Islet precursor cell (in vitro differentiated cells): ENCODE results near the gene STARD10.
"Not testable (repeated sequence)": the region's sequence is repeated elsewhere in the genome, so short reads cannot be mapped to it uniquely, and the experiment has no call there.

ENCODE experiments used
- DNase-seq: peaks from one replicate; pipeline ENCODE4 v3.0.0-alpha.2; 2018

The STARD10 gene

DNA sequence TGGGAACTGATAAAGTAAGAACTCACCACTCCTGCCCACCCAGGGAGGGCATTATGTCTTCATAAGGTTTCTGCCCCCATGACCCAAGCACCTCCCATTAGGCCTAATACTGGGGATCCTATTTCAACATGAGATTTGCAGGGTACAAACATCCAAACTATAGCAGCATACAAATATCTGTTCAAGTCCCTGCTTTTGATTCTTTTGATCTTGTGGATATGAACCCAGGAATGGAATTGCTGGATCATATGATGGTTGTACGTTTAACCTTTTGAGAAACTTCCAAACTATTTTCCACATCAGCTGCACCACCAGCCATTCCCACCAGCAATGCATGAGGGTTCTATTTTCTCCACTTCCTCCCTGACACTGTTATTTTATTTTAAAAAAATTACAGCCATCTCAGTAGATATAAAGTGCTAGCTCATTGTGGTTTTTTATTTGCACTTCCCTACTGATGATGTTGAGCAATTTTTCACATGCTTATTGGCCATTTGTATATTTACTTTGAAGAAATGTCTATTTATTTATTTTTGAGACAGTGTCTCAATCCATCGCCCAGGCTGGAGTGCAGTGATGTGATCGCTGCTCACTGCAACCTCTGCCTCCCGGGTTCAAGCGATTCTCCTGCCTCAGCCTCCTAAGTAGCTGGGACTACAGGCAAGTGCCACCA is 13.3 kb upstream of the STARD10 start:
- no peak for DNase-seq

DNA sequence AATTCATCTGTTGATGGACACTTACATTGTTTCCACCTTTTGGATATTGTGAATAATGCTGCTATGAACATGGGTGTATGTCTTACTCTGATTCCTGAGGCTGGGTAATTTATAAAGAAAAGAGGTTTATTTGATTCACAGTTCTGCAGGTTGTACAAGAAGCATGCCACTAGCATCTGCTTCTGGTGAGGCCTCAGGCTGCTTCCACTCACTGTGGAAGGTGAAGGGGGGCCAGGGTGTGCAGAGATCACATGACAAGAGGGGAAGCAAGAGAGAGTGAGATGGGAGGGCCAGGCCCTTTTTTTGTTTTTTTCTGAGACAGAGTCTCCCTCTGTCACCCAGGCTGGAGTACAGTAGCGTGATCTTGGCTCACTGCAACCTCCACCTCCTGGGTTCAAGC is 12.5 kb upstream of the STARD10 start:
- not testable (repeated sequence) for DNase-seq

- DNase-seq = no peak
These were observed 11.4 kb upstream of the STARD10 start for GRCh38 chr11:72805216-72805615.

DNA sequence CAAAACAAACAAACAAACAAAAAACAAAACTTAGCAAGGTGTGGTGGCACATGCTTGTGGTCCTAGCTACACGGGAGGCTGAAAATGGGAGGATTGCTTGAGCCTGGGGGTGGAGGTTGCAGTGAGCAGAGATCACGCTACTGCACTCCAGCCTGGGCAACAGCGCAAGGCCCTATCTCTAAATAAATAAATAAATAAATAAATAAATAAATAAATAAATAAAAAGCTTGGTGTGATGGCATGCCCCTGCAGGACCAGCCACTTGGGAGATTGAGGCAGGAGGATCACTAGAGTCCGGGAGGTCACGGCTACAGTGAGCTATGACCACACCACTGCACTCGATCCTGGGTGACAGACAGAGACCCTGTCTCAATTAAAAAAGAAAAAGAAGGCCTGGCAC is 9.0 kb upstream of the STARD10 start:
- DNase-seq = no peak

GRCh38 chr11:72799441-72799840 is 5.6 kb upstream of the STARD10 start:
- DNase-seq = no peak

DNA sequence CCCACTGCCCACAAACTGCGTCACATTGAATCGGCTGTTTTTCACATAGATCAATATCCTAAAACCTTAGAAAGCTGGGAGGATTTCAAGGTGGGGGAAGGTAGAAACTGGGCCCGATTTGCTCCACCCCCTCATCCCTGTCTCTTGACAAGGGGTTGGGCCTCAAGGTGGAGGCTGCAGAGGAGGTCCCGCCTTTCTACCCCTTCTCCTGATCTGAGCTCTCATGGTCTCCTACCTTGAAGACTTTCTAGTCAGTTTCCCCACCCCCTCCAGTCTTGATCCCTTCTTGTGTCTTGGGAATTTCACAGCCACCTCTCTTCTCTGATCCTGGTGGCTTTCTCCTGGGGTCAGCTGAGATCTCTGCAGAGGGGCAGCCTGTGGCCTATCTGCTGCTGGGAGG is 4.5 kb upstream of the STARD10 start:
- DNase-seq = no peak

DNA sequence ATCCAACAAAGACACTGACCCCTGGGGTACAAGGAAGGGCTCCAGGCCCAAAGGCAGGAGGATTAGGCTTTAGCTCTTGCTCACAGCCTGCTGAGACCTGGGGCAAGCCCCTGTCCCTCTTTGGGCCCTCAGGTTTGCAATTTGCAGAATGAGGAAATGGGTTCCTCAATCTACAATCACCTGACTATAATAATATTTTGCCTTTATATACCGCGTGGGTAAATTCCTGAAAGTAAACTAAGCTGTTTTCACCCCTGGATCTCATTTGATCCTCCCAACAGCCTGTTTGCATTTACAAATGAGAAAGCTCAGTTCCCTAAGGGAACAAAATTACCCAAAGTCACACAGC is 797 bp downstream of the STARD10 start:
- DNase-seq = no peak

DNA sequence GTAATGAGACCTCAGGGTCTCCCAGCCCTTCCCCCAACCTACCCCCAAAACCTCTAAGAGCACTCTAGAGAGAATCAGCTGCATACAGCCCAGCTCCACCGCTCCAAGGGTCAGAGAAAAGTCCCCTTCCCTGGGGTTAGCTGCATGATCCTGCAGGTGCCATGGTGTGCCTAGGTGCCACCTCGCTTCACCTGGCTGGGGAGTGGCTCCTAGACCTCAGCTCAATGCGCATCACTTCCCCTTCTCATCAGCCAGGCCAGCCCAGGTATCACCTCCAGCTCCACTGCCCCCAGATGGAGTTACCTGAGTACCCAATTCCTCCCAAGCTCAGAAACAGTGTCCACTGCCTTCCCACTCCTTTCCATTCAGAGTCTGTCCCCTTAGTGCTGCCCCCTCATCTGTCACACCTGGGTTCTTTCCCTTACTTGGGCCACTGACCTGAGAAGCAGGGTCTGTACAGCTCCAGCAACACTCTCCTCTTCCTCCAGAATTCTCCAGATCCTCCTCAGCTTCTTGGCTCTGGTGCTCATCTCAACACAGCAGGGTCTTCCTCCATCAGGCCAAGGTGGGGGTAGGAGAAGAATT is 1.3 kb downstream of the STARD10 start:
- DNase-seq = no peak

- not testable (repeated sequence) for DNase-seq
These were observed 2.6 kb downstream of the STARD10 start for GRCh38 chr11:72791228-72791627.

- peak; percentile 71 for DNase-seq
These were observed 4.2 kb downstream of the STARD10 start for GRCh38 chr11:72789493-72790131.

- DNase-seq = no peak
These were observed 5.6 kb downstream of the STARD10 start for GRCh38 chr11:72788241-72788640.

DNA sequence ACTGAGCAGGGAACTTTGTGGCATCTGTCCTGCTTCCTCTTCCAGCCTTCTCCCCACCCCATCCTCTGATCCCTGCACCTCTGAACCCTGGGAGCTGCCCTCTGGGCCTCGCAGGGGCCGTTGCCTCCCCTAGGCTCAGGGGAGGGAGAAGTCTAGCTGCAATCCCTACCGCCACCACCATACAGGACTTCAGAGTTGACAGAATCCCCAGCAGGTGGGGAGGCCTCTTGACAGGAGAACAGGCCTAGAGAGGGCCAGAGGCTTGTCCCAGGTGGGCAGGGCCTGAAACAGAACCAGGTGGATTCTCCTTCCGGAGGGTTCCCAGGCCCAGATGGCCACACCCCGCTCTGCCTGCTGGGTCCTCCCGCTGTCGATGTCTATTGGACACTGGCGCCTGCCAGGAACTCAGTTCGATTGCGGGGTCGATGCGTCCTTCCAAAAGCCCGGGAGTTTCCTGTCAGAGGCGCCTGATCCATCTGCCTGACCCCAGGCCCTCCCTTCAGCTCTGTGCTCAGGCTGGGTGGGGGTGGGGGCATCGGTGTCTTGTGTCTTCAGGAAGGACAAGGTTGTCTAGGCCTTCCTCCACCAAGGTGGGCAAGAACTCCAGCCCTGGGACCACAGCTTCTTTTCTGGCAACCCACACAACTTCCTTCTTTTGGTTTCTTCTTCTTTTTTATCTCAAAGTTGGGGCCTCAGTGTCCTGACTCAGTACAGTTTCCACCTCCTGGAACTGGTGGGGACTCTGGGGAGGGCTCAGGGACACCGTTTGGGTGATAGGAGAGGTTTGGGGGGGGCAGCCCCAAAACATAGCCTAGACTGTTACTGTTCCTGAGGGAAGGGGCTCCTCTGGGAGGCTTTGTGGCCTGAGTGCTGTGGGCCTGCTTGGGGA is 6.4 kb downstream of the STARD10 start:
- DNase-seq = peak; percentile 91

DNA sequence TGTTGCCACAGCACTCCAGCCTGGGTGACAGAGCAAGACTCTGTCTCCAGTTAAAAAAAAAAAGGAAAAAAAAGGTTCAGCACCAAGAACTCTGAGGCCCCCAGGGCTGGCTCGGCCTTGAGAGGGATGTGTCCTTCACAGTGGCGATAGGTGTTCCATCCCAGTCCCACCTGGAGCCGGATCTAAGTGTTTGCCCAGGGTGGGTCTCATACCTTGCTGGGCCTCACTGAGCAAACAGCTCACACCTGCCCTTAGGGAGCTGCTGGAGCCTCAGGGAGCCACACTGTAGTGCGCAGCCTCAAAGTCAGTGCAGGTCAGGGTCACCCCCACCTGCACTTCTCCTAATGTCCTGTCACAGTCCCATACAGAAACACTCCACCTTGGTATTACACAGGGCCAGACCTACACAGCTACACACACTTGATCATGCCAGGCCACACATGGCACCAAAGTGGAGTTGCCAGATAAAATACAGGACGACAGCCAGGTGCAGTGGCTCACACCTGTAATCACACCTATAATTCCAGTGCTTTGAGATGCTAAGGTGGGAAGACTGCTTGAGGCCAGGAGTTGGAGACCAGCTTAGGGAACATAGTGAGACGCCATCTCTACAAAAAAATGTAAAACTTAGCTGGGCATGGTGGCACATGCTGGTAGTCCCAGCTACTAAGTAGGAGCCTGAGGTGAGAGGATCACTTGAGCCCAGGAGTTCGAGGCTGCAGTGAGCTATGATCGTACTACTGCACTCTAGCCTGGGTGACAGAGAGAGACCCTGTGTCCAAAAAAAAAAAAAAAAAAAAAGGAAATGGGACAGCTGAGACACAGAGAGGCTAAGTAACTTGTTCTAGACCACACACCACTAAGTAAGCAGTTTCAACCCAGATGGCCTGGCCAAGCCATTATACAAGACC is 7.3 kb downstream of the STARD10 start:
- DNase-seq = no peak

GRCh38 chr11:72784662-72785061 is 9.2 kb downstream of the STARD10 start:
- no peak for DNase-seq

GRCh38 chr11:72783144-72783905 is 10.5 kb downstream of the STARD10 start:
- no peak for DNase-seq

- DNase-seq = peak; percentile 67
These were observed 11.5 kb downstream of the STARD10 start for GRCh38 chr11:72782081-72782920.

GRCh38 chr11:72781313-72782080 is 12.3 kb downstream of the STARD10 start:
- peak; percentile 67 for DNase-seq

DNA sequence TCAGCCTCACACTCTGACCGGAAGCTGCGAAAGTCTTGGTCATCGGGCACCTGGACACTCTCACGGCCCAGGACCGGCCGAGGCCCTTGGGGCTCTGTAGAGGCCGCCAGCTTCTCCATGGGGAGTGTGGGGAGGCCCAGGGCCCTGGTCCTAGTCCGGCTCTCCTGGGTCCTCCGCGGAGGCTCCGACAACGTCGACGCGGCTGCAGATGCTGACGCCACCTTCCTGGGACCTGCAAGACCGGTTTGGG is 12.9 kb downstream of the STARD10 start:
- peak; percentile 74 for DNase-seq

GRCh38 chr11:72780296-72781062 is 13.4 kb downstream of the STARD10 start:
- peak; percentile 59 for DNase-seq
